Amniotic epithelial cell (primary cell): ENCODE measurements around the gene TOR1A.

Source experiments
- DNase-seq: peaks from one replicate; pipeline ENCODE4 v3.0.0-alpha.2; 2010; ENCODE audit warnings: low read depth

The TOR1A gene

GRCh38 chr9:129823935-129824601 lies at the start of gene TOR1A:
TOR1A (minus strand) TSS chr9:129824136; CDS start chr9:129824085, 51 bp downstream.
- peak; percentile 93 for DNase-seq

DNA sequence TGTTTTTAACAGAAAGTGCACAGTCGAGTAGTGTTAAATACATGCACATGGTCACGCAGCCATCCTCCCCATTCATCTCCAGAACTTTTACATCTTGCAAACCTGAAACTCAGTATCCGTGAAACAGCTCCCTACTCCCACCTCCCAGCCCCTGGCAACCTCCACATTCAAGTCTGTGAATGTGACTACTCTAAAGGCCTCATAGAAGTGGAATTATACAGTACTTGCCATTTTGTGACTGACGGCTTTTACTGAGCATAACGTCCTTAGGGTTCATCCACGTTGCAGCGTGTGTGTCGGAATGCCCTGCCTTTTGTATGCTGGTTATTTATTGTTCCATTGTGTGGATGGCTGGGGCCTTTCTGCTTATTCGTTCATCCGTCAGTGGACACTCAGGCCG lies 47.1 kb upstream of the TOR1A start:
- DNase-seq, result no peak

GRCh38 chr9:129869585-129870501 lies 45.9 kb upstream of the TOR1A start:
- no peak for DNase-seq

DNA sequence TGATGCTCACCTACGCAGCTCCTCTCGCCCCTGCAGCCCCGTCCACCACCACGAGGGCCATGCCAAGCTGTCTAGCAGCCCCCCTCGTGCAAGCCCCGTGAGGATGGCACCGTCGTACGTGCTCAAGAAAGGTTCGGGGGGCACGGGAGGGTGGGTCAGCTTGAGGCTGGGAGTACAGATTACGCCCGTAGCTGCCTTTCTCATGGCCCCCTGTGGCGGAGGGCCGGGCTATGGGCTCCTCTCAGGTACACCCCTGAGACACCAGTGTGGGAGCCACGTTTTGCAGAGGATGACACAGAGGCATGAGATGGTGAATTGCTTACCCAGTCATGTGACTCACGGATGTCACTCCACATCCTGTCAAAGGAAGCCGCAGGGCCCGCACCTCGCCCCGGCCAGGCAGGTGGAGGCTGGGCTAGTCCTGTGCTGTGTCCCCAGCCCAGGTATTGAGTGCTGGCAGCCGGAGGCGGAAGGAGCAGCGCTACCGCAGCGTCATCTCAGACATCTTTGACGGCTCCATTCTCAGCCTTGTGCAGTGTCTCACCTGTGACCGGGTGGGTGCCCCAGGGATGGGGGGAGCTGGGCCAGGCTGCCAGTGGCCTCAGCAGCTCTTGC lies 45.0 kb upstream of the TOR1A start:
- DNase-seq, result no peak

DNA sequence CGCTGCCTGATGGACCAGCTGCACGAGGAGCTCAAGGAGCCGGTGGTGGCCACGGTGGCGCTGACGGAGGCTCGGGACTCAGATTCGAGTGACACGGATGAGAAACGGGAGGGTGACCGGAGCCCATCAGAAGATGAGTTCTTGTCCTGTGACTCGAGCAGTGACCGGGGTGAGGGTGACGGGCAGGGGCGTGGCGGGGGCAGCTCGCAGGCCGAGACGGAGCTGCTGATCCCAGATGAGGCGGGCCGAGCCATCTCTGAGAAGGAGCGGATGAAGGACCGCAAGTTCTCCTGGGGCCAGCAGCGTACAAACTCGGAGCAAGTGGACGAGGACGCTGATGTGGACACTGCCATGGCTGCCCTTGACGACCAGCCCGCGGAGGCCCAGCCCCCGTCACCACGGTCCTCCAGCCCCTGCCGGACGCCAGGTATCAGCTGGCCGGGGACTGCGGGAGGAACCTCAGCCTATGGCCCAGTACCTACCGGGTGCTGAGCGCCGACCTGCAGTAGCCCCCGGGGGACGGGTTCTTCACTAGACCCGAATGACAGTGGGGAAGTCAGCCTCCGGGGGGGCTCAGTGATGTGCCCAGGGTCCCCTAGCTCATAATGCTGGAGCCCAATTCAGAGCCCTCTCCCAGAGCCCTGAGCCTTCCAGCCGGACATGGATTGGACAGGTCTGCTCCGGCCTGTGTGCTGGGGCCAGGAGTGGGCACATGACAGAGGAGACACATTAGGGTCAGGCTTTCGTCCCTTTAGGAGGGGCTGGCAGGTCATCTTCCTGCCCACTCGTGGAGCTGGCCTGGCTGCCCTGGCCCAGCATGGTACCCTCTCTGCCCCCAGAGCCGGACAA lies 44.3 kb upstream of the TOR1A start:
- no peak for DNase-seq

DNA sequence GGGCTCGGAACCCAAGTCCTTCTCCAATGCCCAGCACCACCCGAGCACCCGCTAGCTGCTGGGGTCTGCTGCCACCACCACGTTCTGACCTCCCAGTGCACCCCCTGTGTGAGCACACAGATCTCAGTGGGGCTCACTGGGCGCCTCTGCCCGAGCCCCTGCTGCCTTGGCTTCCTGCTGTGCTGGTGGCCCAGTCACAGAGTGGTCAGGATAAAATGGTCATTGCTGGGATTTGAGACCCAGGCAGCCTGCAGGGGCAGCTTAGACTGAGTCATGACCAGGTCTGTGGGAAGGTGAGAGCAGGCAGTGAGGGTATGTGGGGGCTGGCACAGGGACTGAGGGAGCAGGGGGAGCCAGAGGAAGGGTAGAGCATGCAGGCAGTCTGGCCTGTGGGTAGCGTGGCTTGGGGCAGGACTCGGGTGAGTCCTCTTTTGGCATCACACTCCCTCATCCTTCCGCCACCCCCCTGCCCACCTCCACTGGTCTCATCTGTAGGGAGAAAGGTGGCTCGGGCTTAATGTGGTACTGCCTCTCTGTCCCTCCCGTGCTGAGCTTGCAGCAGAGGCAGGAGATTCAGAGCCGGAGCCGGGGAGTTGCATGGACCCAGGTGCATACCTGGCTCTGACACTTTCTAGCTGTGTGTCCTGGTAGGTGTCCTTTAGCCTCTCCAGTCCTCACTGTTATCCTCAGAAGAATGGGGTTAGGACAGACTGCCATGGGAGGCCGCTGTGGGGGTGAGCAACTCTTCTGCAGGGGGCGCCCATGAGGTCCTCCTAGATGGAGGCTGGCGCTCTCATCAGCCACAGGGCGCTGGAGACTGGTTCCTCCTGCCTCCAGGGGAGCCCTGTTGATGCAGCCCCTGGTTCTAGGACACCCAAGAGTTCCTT lies 43.4 kb upstream of the TOR1A start:
- no peak for DNase-seq

- no peak for DNase-seq
These were observed 42.6 kb upstream of the TOR1A start for GRCh38 chr9:129866394-129867135.

- no peak for DNase-seq
These were observed 41.9 kb upstream of the TOR1A start for GRCh38 chr9:129865668-129866320.

DNA sequence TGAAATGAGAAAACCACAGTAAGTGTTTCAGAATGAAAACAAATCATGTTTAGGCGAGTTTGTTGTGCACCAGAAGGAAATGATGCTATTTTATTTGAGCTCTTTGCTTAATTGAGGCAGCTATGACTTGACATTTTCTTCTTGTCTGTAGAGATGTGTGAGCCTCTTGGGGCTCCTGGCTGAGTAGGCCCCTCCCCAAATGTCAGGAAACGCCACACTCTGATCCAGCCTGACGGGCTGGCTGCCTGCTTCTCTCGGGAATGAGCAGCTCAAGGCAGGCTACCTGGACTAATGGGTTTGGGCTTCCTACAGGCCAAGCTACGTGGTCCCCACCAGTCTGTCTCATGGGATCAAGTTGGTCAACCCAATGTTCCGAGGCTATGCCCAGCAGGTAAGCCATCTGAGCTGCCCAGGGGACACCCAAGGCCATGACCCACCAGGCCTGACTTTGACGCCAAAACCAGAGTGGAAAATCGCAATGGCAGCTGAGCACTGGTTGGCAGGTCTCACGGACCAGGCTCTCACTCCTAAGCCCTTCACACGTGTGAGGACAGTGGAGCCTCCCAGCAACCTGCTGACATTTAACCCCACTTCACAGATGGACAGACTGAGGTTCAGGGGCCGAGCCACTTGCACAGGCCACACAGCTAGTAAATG lies 41.2 kb upstream of the TOR1A start:
- DNase-seq, result no peak

GRCh38 chr9:129863059-129863690 lies 39.2 kb upstream of the TOR1A start:
- DNase-seq, result peak; percentile 96

DNA sequence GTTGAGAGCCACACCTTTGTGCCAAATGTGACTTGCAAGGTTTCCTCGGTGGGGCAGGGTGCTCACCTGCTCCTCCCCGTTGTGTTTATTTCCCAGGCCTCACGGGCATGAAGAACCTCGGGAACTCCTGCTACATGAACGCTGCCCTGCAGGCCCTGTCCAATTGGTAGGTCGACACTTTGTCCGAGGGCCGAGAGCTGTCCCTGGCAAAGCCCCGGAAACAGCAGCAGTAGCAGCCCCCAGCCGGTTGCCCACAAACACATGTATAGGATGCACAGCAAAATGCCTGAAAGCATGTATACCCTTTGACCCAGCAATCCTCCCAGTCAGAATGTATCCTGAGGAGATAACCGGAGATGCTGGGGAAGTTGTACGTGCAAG lies 37.5 kb upstream of the TOR1A start:
- DNase-seq, result no peak

DNA sequence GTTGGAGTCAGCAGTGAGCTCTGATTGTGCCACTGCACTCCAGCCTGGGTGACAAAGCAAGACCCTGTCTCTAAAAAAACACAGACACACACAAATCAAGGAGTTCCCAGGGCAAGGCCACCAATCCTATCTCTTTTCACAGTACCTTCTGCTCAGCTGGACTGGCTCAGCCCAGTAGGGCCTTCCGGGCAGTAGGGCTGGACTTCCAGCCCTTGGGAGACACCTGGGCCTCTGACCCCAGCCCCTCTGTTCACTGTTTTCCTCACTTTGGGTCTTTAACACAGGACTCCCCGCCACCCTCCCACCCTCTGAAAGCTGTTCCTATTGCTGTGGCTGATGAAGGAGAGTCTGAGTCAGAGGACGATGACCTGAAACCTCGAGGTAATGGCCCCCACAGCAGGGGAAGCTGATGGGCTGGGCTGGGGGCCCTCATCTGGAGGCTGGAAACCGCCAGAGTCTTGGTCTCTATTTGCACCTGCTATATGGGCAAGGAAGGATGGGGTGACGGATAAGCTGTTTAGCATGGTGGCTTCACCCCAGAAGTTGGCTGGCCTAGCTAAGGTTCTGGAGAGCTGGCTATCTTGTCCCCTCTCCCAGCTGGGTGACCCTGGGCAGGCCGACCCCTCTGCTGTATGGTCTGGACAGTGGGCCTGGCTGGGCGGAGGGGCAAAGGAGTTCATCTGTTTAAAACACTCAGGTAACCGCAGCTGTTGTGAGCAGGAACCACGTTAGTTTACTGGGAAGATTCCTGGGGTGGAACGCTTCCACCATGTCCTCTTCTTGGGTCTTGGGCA lies 36.9 kb upstream of the TOR1A start:
- DNase-seq, result no peak

DNA sequence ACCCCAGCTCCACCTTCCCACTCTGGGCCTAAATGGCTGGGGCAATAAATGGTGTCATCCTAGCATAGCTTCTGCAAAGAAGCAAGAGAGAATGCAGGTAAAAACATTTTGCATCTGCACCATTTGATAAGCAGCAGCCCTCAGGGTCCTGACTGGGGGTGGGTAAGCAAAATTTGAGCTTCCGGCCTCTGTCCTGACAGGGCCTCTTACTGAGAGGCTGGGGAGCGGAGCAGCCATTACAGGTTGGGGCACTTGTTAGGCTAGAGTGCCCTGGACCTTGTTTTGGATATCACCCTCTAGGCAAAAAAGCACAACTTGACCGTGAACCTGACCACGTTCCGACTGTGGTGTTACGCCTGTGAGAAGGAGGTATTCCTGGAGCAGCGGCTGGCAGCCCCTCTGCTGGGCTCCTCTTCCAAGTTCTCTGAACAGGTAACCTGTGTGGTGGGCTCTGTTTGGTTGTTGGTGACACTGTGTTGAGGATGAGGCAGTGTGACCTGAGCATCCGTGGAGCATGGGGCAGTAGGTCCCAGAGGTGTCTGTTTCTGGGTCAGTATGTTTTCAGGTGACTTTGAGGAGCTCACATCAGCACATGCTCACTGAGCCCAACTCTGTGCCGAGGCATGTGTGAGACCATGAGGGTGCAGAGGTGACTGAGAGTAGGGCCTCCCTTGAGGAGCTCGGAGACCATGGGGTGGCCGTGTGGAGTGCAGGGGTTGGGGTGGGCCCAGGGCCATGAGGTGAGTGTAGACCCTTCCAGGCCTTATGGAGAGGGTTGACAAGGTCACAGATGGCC lies 34.4 kb upstream of the TOR1A start:
- no peak for DNase-seq

GRCh38 chr9:129857207-129857606 lies 33.3 kb upstream of the TOR1A start:
- no peak for DNase-seq

DNA sequence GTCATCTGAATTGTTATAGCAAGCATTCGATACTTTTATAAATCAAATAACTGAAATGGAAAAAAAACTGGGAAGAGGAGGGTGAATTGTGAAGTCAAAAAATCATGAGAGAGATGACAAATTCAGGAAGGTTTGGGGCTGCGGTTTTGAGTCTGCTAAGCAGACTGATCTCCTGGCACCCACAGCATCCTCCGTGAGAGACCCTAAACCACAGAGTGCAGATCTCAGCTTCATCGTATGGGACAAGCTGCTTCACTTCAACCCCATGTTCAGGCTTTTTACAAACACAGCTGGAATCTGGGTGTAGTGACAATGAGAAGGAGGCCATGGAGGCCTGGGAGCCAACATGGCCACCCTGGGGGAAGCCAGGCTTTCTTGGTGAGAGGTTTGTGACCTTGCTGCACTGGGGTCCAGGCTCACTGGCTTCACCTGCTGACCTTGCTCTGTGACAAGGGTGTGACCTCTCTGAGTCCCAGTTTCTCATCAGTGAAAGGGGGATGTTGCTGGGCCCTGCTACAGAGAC lies 30.7 kb upstream of the TOR1A start:
- DNase-seq, result no peak

DNA sequence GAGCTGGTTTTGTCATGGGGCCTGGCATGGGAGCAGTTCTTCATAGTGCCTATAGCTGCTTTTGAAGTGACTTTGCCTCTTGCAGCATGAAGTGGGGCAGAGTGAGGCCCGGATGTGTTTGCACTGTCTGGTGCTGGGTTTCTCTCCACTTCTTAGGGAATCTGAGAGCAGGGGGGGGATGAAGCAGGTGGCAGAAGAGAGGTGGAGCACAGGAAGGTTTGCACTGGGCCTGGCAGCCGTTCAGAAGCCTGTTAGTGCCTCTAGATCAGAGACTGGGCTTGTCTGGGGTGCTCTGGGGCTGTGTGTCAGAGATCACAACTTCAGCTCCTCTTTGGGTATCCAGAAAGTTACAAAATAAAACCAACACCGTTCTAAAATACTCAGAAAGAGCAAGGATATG lies 29.7 kb upstream of the TOR1A start:
- no peak for DNase-seq

DNA sequence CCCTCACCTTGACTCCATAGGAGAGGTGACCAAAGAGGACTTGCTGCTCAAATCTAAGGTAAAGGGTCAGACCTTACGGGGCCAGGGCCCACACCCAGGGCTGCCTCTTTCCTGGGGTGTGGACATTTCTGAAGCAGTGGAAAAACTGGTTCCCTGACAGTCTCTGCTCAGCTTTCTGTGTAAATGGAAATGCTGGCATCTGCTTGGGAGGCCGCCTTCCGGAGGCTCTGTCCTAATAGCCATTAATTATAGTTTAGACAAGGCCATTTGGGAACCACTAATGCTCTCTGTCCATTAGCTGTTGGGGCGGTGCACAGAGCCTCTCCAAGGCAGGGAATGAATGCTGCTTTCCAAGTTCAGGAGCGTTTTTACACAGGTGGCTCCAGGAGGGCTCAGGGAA lies 28.6 kb upstream of the TOR1A start:
- no peak for DNase-seq
